K562 (cell line): ENCODE measurements around the gene CD274. TPM values are rescaled to one million over a fixed set of nuclear protein-coding genes. Genes with fewer than 3 reads are reported as not detected.

Source experiments
- ATAC-seq: fragments of 200-7000 bp; cut with Tn5 transposase; 3 replicates; pipeline ENCODE4 v1.9.1; 2020; ENCODE audit warnings: moderate library complexity
- BruUV-seq: library from RNA; stranded (reverse); fragments of 400-500 nt; replicated peaks from 2 replicates; lab custom pipeline; 2021; lab: Mats Ljungman, UMichigan
- CTCF ChIA-PET: fragments of 300-600 bp; formaldehyde crosslinking; extraction: SDS; loops from one replicate; lab custom pipeline; 2021; ENCODE audit warnings: low intra/inter-chr PET ratio; lab: Yijun Ruan, JAX
- POLR2A ChIA-PET: fragments of 300-600, 350-650 bp; sonication (Branson Sonifier 250); formaldehyde crosslinking; extraction: SDS; loops from one replicate; lab custom pipeline; 2021; ENCODE audit warnings: antibody characterized with exemption, inconsistent platforms; lab: Yijun Ruan, JAX
- DNase-seq, 4 experiments: peaks; one replicate each; pipeline versions ENCODE4 v3.0.0 to v3.0.0-alpha.2; 2011 to 2018; ENCODE audit warnings: low spot score in 3 of 4, mixed read lengths in 3 of 4; ENCODE audit errors: extremely low read depth in 1 of 4
- FAIRE-seq: peaks from 2 replicates; lab custom pipeline; 2011; peaks lifted over from hg19 to GRCh38; lab: Jason Lieb, UNC
- H2AFZ ChIP-seq: 2 replicates; pipeline ENCODE4 v1.6.0; 2011; ENCODE audit warnings: low read depth, low read length, control low read depth, inconsistent platforms
- H3K27ac ChIP-seq: fragments of 200-600 bp; 3 replicates; pipeline ENCODE4 v1.8.0; 2011; ENCODE audit warnings: low read depth, mild to moderate bottlenecking, control low read depth, inconsistent platforms, low read length, moderate library complexity, mixed read lengths; ENCODE audit errors: extremely low read depth
- H3K27me3 ChIP-seq, 2 experiments: fragments of 300-600 bp in 1 of 2; 2 replicates in 1 of 2; 3 replicates in 1 of 2; pipeline versions ENCODE4 v1.6.0 to v1.8.0; 2011; ENCODE audit warnings: inconsistent platforms in 2 of 2, low read length in 2 of 2, mild to moderate bottlenecking in 1 of 2, mixed read lengths in 1 of 2, moderate library complexity in 1 of 2; ENCODE audit not compliant: control insufficient read depth in 2 of 2, insufficient read depth in 2 of 2
- H3K36me3 ChIP-seq: fragments of 300-600 bp; 3 replicates; pipeline ENCODE4 v1.8.0; 2011; ENCODE audit warnings: mild to moderate bottlenecking, low read length, inconsistent platforms; ENCODE audit not compliant: control insufficient read depth, insufficient read depth
- H3K4me1 ChIP-seq, 2 experiments: fragments of 200-600 bp in 1 of 2; replicated peaks in 1 of 2; 2 replicates in 1 of 2; 3 replicates in 1 of 2; pipeline versions ENCODE4 v1.5.1 to v1.8.0; 2011; ENCODE audit warnings: inconsistent platforms in 2 of 2, low read length in 2 of 2, mild to moderate bottlenecking in 1 of 2, mixed read lengths in 1 of 2, moderate library complexity in 1 of 2; ENCODE audit not compliant: control insufficient read depth in 2 of 2, insufficient read depth in 2 of 2
- H3K4me2 ChIP-seq: 2 replicates; pipeline ENCODE4 v1.6.1; 2011; ENCODE audit warnings: low read length, control low read depth, inconsistent platforms, mixed read lengths; ENCODE audit not compliant: insufficient read depth
- H3K4me3 ChIP-seq: fragments of 200-600 bp; sonication (generic), shearing (Covaris generic); 2 replicates; pipeline ENCODE4 v1.5.1; 2016; ENCODE audit warnings: control low read depth, inconsistent platforms
- H3K79me2 ChIP-seq: fragments of 200-600 bp; 3 replicates; pipeline ENCODE4 v1.8.0; 2011; ENCODE audit warnings: low read length, inconsistent platforms; ENCODE audit not compliant: control insufficient read depth, insufficient read depth
- H3K9ac ChIP-seq, 2 experiments: 2 replicates each; pipeline versions ENCODE4 v1.6.0 to v1.6.1; 2011; ENCODE audit warnings: low read depth in 2 of 2, low read length in 2 of 2, control low read depth in 1 of 2, inconsistent platforms in 1 of 2, mild to moderate bottlenecking in 1 of 2, mixed read lengths in 1 of 2; ENCODE audit not compliant: insufficient read depth in 1 of 2
- H3K9me1 ChIP-seq: one replicate; pipeline ENCODE4 v1.6.0; 2011; ENCODE audit warnings: inconsistent platforms, mild to moderate bottlenecking, low read length, moderate library complexity; ENCODE audit not compliant: control insufficient read depth, insufficient read depth
- H3K9me3 ChIP-seq: replicated peaks from 2 replicates; pipeline ENCODE4 v1.5.1; 2011; ENCODE audit warnings: low read depth, low read length, inconsistent platforms; ENCODE audit not compliant: control insufficient read depth, insufficient read depth
- H4K20me1 ChIP-seq: replicated peaks from 2 replicates; pipeline ENCODE4 v1.6.1; 2011; ENCODE audit warnings: low read length, inconsistent platforms, mixed read lengths; ENCODE audit not compliant: control insufficient read depth, insufficient read depth
- BHLHE40 ChIP-seq: IDR thresholded peaks from 2 replicates; pipeline ENCODE4 v1.6.1; 2011; ENCODE audit warnings: low read length, improper control_type of control experiment
- FIP1L1 ChIP-seq: fragments of 200-400 bp; formaldehyde crosslinking; IDR thresholded peaks from 2 replicates; pipeline ENCODE4 v1.6.1; 2018; ENCODE audit warnings: mild to moderate bottlenecking, low read depth, low read length; ENCODE audit not compliant: poor library complexity, severe bottlenecking
- HNRNPH1 ChIP-seq: fragments of 200-400 bp; formaldehyde crosslinking; optimal IDR thresholded peaks from 2 replicates; pipeline ENCODE3; 2017; ENCODE audit warnings: low read depth, mild to moderate bottlenecking, low read length, moderate library complexity
- NCOA6 ChIP-seq: fragments of 450-650 bp; IDR thresholded peaks from 2 replicates; pipeline ENCODE4 v1.6.1; 2017; ENCODE audit warnings: mild to moderate bottlenecking
- RFX5 ChIP-seq: IDR thresholded peaks from 2 replicates; pipeline ENCODE4 v1.6.1; 2011; ENCODE audit warnings: low read depth, mild to moderate bottlenecking, improper control_type of control experiment, low read length
- SOX6 ChIP-seq: fragments of 450-650 bp; IDR thresholded peaks from 2 replicates; pipeline ENCODE4 v1.6.1; 2014; ENCODE audit warnings: mild to moderate bottlenecking
- in situ Hi-C: fragments of 300-500 bp; cut with MboI; formaldehyde crosslinking; loops from 4 replicates; pipeline ENCODE4 v1.15.0; 2018; ENCODE audit warnings: inconsistent platforms, mixed read lengths
- intact Hi-C: fragments of 100-400 bp; cut with micrococcal nuclease; formaldehyde crosslinking; loops from 2 replicates; pipeline ENCODE4 v1.14.2; 2022
- polyA plus RNA-seq, 8 experiments: library from polyadenylated mRNA; depleted of rRNA in 4 of 8; stranded (reverse) in 5 of 8; unstranded in 3 of 8; fragments of >200 nt; fragmentation: Nextera tagmentation in 2 of 8; fragmentation: Illumina TruSeq in 1 of 8; extraction: Ambion mirVana in 2 of 8; extraction: Trizol in 1 of 8; gene quantifications; 2 replicates each; pipeline versions ENCODE4 v1.2.1 to v1.2.3, GENCODE V29; 2011 to 2014; ENCODE audit warnings: inconsistent platforms in 1 of 8, missing spikeins in 1 of 8
- total RNA-seq, 7 experiments: library from RNA; depleted of rRNA in 6 of 7; stranded (reverse); fragments of >200 nt in 6 of 7; fragmentation: Illumina TruSeq in 2 of 7; extraction: Trizol in 2 of 7; gene quantifications; 2 replicates each; pipeline versions ENCODE4 v1.2.1 to v1.2.3, GENCODE V29; 2011 to 2021; ENCODE audit warnings: low replicate concordance in 1 of 7
- TF ChIP-seq, protein P1 (sequence below): sonication (generic); formaldehyde crosslinking; IDR thresholded peaks from 2 replicates; pipeline ENCODE4 v1.8.0; 2023; ENCODE audit warnings: missing genetic modification reagents, mild to moderate bottlenecking, borderline replicate concordance
- TF ChIP-seq, protein P2 (sequence below), 2 experiments: fragments of 450-650 bp; conservative IDR thresholded peaks; 2 replicates each; pipeline ENCODE4 v1.6.1; 2017; ENCODE audit warnings: mild to moderate bottlenecking in 2 of 2, moderate library complexity in 2 of 2
- TF ChIP-seq, protein P3 (sequence below): fragments of 250-450 bp; sonication (Bioruptor Pico); IDR thresholded peaks from 2 replicates; pipeline ENCODE4 v1.4.0; 2020; ENCODE audit warnings: mild to moderate bottlenecking, moderate library complexity

CD274 gene
- total and polyA plus RNA-seq, 9 of the 15 experiments (the other 6 are each of a cell fraction or from before 2014, with no cell fraction given): 0.07 to 0.51 (median 0.30) TPM; not detected in 1

DNA sequence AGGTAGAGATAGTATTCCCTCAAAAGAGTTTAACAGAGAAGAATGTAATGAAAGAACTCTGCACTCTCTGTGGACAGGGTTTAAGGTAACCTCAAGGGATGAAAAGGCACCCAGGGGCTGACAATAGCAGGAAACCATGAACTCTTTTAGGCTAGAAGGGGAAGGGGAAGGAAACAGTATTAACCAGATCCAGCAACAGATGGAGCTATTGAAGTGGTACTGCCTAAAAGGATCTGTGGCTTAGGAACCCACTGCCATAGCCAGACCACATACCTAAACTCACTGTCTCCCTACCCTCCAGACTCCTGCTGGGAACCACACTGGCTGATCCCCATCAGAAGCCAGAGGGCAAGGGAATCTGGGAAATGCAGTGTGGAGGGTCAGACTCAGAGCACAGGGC is 48.1 kb upstream of the CD274 start:
- no peaks in the 10 kb centered on the region for H3K9me3 ChIP-seq
- ATAC-seq (no peak), FAIRE-seq (no peak), DNase-seq (no peak)
- no peak overlapping the region for H2AFZ ChIP-seq
- no peaks in the 10 kb centered on the region for H3K9me1 ChIP-seq
- CTCF ChIA-PET: no interaction called here
- H3K79me2 ChIP-seq: no peaks in the 10 kb centered on the region
- H4K20me1 ChIP-seq: no peaks in the 10 kb centered on the region
- no peaks in the 10 kb centered on the region for H3K27me3 ChIP-seq
- no peak overlapping the region for H3K4me3 ChIP-seq
- TF ChIP-seq FIP1L1: no peak
- TF ChIP-seq, protein P1, sequence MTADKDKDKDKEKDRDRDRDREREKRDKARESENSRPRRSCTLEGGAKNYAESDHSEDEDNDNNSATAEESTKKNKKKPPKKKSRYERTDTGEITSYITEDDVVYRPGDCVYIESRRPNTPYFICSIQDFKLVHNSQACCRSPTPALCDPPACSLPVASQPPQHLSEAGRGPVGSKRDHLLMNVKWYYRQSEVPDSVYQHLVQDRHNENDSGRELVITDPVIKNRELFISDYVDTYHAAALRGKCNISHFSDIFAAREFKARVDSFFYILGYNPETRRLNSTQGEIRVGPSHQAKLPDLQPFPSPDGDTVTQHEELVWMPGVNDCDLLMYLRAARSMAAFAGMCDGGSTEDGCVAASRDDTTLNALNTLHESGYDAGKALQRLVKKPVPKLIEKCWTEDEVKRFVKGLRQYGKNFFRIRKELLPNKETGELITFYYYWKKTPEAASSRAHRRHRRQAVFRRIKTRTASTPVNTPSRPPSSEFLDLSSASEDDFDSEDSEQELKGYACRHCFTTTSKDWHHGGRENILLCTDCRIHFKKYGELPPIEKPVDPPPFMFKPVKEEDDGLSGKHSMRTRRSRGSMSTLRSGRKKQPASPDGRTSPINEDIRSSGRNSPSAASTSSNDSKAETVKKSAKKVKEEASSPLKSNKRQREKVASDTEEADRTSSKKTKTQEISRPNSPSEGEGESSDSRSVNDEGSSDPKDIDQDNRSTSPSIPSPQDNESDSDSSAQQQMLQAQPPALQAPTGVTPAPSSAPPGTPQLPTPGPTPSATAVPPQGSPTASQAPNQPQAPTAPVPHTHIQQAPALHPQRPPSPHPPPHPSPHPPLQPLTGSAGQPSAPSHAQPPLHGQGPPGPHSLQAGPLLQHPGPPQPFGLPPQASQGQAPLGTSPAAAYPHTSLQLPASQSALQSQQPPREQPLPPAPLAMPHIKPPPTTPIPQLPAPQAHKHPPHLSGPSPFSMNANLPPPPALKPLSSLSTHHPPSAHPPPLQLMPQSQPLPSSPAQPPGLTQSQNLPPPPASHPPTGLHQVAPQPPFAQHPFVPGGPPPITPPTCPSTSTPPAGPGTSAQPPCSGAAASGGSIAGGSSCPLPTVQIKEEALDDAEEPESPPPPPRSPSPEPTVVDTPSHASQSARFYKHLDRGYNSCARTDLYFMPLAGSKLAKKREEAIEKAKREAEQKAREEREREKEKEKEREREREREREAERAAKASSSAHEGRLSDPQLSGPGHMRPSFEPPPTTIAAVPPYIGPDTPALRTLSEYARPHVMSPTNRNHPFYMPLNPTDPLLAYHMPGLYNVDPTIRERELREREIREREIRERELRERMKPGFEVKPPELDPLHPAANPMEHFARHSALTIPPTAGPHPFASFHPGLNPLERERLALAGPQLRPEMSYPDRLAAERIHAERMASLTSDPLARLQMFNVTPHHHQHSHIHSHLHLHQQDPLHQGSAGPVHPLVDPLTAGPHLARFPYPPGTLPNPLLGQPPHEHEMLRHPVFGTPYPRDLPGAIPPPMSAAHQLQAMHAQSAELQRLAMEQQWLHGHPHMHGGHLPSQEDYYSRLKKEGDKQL: no peak
- TF ChIP-seq NCOA6: no peak
- no peak for TF ChIP-seq RFX5
- TF ChIP-seq, protein P2, sequence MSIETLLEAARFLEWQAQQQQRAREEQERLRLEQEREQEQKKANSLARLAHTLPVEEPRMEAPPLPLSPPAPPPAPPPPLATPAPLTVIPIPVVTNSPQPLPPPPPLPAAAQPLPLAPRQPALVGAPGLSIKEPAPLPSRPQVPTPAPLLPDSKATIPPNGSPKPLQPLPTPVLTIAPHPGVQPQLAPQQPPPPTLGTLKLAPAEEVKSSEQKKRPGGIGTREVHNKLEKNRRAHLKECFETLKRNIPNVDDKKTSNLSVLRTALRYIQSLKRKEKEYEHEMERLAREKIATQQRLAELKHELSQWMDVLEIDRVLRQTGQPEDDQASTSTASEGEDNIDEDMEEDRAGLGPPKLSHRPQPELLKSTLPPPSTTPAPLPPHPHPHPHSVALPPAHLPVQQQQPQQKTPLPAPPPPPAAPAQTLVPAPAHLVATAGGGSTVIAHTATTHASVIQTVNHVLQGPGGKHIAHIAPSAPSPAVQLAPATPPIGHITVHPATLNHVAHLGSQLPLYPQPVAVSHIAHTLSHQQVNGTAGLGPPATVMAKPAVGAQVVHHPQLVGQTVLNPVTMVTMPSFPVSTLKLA (conservative IDR thresholded peaks at IDR 0.05): no peak
- TF ChIP-seq SOX6: no peak
- TF ChIP-seq, protein P3, sequence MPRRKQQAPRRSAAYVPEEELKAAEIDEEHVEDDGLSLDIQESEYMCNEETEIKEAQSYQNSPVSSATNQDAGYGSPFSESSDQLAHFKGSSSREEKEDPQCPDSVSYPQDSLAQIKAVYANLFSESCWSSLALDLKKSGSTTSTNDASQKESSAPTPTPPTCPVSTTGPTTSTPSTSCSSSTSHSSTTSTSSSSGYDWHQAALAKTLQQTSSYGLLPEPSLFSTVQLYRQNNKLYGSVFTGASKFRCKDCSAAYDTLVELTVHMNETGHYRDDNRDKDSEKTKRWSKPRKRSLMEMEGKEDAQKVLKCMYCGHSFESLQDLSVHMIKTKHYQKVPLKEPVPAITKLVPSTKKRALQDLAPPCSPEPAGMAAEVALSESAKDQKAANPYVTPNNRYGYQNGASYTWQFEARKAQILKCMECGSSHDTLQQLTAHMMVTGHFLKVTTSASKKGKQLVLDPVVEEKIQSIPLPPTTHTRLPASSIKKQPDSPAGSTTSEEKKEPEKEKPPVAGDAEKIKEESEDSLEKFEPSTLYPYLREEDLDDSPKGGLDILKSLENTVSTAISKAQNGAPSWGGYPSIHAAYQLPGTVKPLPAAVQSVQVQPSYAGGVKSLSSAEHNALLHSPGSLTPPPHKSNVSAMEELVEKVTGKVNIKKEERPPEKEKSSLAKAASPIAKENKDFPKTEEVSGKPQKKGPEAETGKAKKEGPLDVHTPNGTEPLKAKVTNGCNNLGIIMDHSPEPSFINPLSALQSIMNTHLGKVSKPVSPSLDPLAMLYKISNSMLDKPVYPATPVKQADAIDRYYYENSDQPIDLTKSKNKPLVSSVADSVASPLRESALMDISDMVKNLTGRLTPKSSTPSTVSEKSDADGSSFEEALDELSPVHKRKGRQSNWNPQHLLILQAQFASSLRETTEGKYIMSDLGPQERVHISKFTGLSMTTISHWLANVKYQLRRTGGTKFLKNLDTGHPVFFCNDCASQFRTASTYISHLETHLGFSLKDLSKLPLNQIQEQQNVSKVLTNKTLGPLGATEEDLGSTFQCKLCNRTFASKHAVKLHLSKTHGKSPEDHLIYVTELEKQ: no peak
- no peak for TF ChIP-seq HNRNPH1
- no peak for TF ChIP-seq BHLHE40
- intact Hi-C loops: no loop called here
- no peaks in the 10 kb centered on the region for H3K36me3 ChIP-seq
- no peak overlapping the region for H3K4me2 ChIP-seq
- no peak overlapping the region for H3K27ac ChIP-seq
- POLR2A ChIA-PET: no interaction called here
- BruUV-seq: no TSS peak
- no peaks in the 10 kb centered on the region for H3K4me1 ChIP-seq
- no peak overlapping the region for H3K9ac ChIP-seq
- in situ Hi-C loops: no loop called here
